ENCODE results near the gene ACSL4. TPM values are rescaled to one million over a fixed set of nuclear protein-coding genes. Genes with fewer than 3 reads are reported as not detected.

Gene ACSL4
- total and polyA plus RNA-seq, 2 donors (not counting 1 experiment from before 2014, with no cell fraction given) = 103 to 678 TPM

GRCh38 chrX:109697855-109698254, 35.2 kb downstream of the ACSL4 start:
- Histone ChIP-seq H3K27ac (ENCODE audit: insufficient read depth, low read length) (no peak overlapping the region), H3K79me2 (ENCODE audit: control insufficient read depth, insufficient read depth, low read length) (peaks cover 57% of the 10 kb centered on the region), H3K4me3 (replicated peaks in 1 of 4; ENCODE audit: control extremely low read depth in 1 of 4, insufficient read depth in 1 of 4, low read depth in 3 of 4, low read length in 4 of 4) (no peak overlapping the region), H3K36me3 (ENCODE audit: control insufficient read depth, insufficient read depth, low read length) (no peaks in the 10 kb centered on the region), H3K9me3 (ENCODE audit: control insufficient read depth, insufficient read depth, low read depth, low read length) (no peaks in the 10 kb centered on the region), H3K4me1 (ENCODE audit: control insufficient read depth, extremely low read depth, insufficient read depth, low read length) (no peaks in the 10 kb centered on the region), H2AFZ (ENCODE audit: low read length) (no peak overlapping the region), H4K20me1 (ENCODE audit: control insufficient read depth, extremely low read depth, insufficient read depth, low read length) (no peaks in the 10 kb centered on the region), H3K27me3 (ENCODE audit: control insufficient read depth, insufficient read depth, low read length) (no peaks in the 10 kb centered on the region), H3K9ac (ENCODE audit: insufficient read depth, low read length) (no peak overlapping the region), H3K4me2 (ENCODE audit: extremely low read depth, insufficient read depth, low read length) (no peak overlapping the region)
- TF ChIP-seq EZH2 (IDR thresholded peaks at IDR 0.05; ENCODE audit: low read length, missing control alignments) (no peak), CTCF (conservative IDR thresholded peaks at IDR 0.05 in 1 of 2, IDR thresholded peaks at IDR 0.05 in 1 of 2; ENCODE audit: low read depth in 1 of 2, low read length in 2 of 2) (no peak)
- no peak for DNase-seq (ENCODE audit: low read depth in 2 of 2)

GRCh38 chrX:109696146-109696740, 36.8 kb downstream of the ACSL4 start:
- DNase-seq (ENCODE audit: low read depth in 2 of 2) = no peak
- H2AFZ ChIP-seq (ENCODE audit: low read length) = no peak overlapping the region
- no peaks in the 10 kb centered on the region for H3K9me3 ChIP-seq (ENCODE audit: control insufficient read depth, insufficient read depth, low read depth, low read length)
- H3K79me2 ChIP-seq (ENCODE audit: control insufficient read depth, insufficient read depth, low read length) = peaks cover 55% of the 10 kb centered on the region
- H3K27ac ChIP-seq (ENCODE audit: insufficient read depth, low read length) = no peak overlapping the region
- no peaks in the 10 kb centered on the region for H4K20me1 ChIP-seq (ENCODE audit: control insufficient read depth, extremely low read depth, insufficient read depth, low read length)
- H3K27me3 ChIP-seq (ENCODE audit: control insufficient read depth, insufficient read depth, low read length) = no peaks in the 10 kb centered on the region
- H3K4me3 ChIP-seq (replicated peaks in 1 of 4; ENCODE audit: control extremely low read depth in 1 of 4, insufficient read depth in 1 of 4, low read depth in 3 of 4, low read length in 4 of 4) = no peak overlapping the region
- H3K9ac ChIP-seq (ENCODE audit: insufficient read depth, low read length) = no peak overlapping the region
- H3K36me3 ChIP-seq (ENCODE audit: control insufficient read depth, insufficient read depth, low read length) = no peaks in the 10 kb centered on the region
- no peaks in the 10 kb centered on the region for H3K4me1 ChIP-seq (ENCODE audit: control insufficient read depth, extremely low read depth, insufficient read depth, low read length)
- H3K4me2 ChIP-seq (ENCODE audit: extremely low read depth, insufficient read depth, low read length) = no peak overlapping the region
- TF ChIP-seq EZH2 (IDR thresholded peaks at IDR 0.05; ENCODE audit: low read length, missing control alignments) = no peak
- TF ChIP-seq CTCF (conservative IDR thresholded peaks at IDR 0.05 in 1 of 2, IDR thresholded peaks at IDR 0.05 in 1 of 2; ENCODE audit: low read depth in 1 of 2, low read length in 2 of 2) = no peak

GRCh38 chrX:109695637-109696036, 37.4 kb downstream of the ACSL4 start:
- no peaks in the 10 kb centered on the region for H3K36me3 ChIP-seq (ENCODE audit: control insufficient read depth, insufficient read depth, low read length)
- no peak overlapping the region for H3K9ac ChIP-seq (ENCODE audit: insufficient read depth, low read length)
- DNase-seq (ENCODE audit: low read depth in 2 of 2) = no peak
- no peak overlapping the region for H3K4me3 ChIP-seq (replicated peaks in 1 of 4; ENCODE audit: control extremely low read depth in 1 of 4, insufficient read depth in 1 of 4, low read depth in 3 of 4, low read length in 4 of 4)
- H3K4me1 ChIP-seq (ENCODE audit: control insufficient read depth, extremely low read depth, insufficient read depth, low read length) = no peaks in the 10 kb centered on the region
- no peak overlapping the region for H2AFZ ChIP-seq (ENCODE audit: low read length)
- no peaks in the 10 kb centered on the region for H3K9me3 ChIP-seq (ENCODE audit: control insufficient read depth, insufficient read depth, low read depth, low read length)
- peaks cover 56% of the 10 kb centered on the region for H3K79me2 ChIP-seq (ENCODE audit: control insufficient read depth, insufficient read depth, low read length)
- H3K27ac ChIP-seq (ENCODE audit: insufficient read depth, low read length) = no peak overlapping the region
- TF ChIP-seq EZH2 (IDR thresholded peaks at IDR 0.05; ENCODE audit: low read length, missing control alignments) (no peak), CTCF (conservative IDR thresholded peaks at IDR 0.05 in 1 of 2, IDR thresholded peaks at IDR 0.05 in 1 of 2; ENCODE audit: low read depth in 1 of 2, low read length in 2 of 2) (no peak)
- H3K4me2 ChIP-seq (ENCODE audit: extremely low read depth, insufficient read depth, low read length) = no peak overlapping the region
- peaks cover 2% of the 10 kb centered on the region for H4K20me1 ChIP-seq (ENCODE audit: control insufficient read depth, extremely low read depth, insufficient read depth, low read length)
- no peaks in the 10 kb centered on the region for H3K27me3 ChIP-seq (ENCODE audit: control insufficient read depth, insufficient read depth, low read length)

Measured in fibroblast of lung (primary cell).